Measurements from ENCODE around the gene GRK1. TPM values are rescaled to one million over a fixed set of nuclear protein-coding genes. Genes with fewer than 3 reads are reported as not detected.

GRK1 gene
- total and polyA plus RNA-seq, 2 of the 8 experiments (the other 6 are each of a cell fraction or from before 2014, with no cell fraction given) = 0.12 TPM; not detected in 1

- TF ChIP-seq CHD7 (IDR thresholded peaks at IDR 0.05; ENCODE audit: insufficient replicate concordance, low read length) (no peak), TAF7 (optimal IDR thresholded peaks at IDR 0.05; ENCODE audit: borderline replicate concordance, low read depth, low read length) (no peak), E2F6 (IDR thresholded peaks at IDR 0.05) (no peak), SIRT6 (IDR thresholded peaks at IDR 0.05; ENCODE audit: low read length) (no peak), SP2 (IDR thresholded peaks at IDR 0.05; ENCODE audit: low read length) (no peak), POLR2AphosphoS5 (IDR thresholded peaks at IDR 0.05; ENCODE audit: low read depth, low read length) (no peak), FOSL1 (IDR thresholded peaks at IDR 0.05; ENCODE audit: insufficient read depth, low read depth, low read length) (no peak), JUND (IDR thresholded peaks at IDR 0.05; ENCODE audit: low read length) (no peak), JUN (IDR thresholded peaks at IDR 0.05; ENCODE audit: low read depth, low read length) (no peak), YY1 (IDR thresholded peaks at IDR 0.05; ENCODE audit: low read depth, low read length) (no peak), KDM5A (IDR thresholded peaks at IDR 0.05; ENCODE audit: low read length) (no peak)
Measured at GRCh38 chr13:113764793-113765563, 98.0 kb downstream of the GRK1 start (continued).
